GM10847 (cell line): Measurements from ENCODE around the gene SNX1.

ENCODE experiments used
- POLR2A ChIP-seq: IDR thresholded peaks from 2 replicates; pipeline ENCODE4 v1.6.1; 2011; ENCODE audit not compliant: insufficient read length; ENCODE audit errors: extremely low read depth

Gene SNX1, protein sequence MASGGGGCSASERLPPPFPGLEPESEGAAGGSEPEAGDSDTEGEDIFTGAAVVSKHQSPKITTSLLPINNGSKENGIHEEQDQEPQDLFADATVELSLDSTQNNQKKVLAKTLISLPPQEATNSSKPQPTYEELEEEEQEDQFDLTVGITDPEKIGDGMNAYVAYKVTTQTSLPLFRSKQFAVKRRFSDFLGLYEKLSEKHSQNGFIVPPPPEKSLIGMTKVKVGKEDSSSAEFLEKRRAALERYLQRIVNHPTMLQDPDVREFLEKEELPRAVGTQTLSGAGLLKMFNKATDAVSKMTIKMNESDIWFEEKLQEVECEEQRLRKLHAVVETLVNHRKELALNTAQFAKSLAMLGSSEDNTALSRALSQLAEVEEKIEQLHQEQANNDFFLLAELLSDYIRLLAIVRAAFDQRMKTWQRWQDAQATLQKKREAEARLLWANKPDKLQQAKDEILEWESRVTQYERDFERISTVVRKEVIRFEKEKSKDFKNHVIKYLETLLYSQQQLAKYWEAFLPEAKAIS

GRCh38 chr15:64095795-64096667 is at the start of gene SNX1:
SNX1 (plus strand) TSS chr15:64095982; CDS start chr15:64096014, 32 bp downstream.
- TF ChIP-seq POLR2A = peak; percentile 85

GRCh38 chr15:64046421-64047153 is 49.2 kb upstream of the SNX1 start, which contains the start of gene DAPK2:
DAPK2 (minus strand) TSS chr15:64046485; CDS start chr15:64040261, 6,224 bp downstream.
- TF ChIP-seq POLR2A = no peak

DNA sequence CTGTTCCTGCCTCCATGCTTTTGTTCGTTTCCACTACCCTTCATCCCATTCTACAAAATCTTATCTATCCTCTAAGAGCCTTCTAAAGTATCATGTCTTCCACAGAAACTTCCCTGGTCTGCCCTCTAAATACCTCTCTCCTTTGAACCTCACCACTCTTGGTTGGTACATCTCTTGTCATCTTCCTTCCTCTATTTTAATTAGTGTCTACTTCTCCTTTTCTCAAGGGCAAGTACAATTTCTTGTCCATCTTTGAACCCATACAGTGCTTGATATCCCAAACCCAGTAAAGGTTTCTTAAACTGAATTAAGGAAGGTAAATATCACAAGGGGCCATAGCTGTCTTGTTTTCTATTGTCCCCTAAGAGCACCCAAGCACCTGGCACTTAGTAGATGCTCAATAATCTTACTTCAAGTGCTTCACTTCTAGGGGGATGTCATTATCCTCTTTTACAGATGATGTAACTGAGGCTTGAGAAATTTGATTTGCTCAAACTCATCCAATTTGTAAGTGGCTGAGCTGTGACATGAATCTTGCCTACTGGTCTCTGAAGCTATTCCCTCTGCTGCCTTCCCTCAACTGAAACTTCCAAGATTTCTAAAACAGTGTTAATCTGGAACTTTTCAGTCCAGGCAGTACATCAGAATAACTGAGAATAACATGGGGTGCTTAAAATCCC is 46.9 kb upstream of the SNX1 start:
- TF ChIP-seq POLR2A = no peak

- no peak for TF ChIP-seq POLR2A
These were observed 45.3 kb upstream of the SNX1 start for GRCh38 chr15:64050281-64051092.

DNA sequence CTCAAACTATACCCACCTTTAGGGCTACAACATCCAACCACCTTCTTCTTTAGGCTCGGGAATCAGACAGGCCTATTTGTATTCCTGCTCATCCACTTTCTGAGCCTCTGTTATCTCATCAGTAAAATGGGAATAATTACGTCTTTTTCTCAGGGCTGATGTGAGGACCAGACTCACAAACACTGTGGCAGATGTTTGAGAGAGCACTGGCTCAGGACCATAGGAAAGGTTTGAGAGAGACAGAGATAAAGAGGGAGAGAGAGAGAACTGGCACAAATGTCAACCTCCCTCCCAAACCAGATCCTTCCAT is 44.7 kb upstream of the SNX1 start:
- no peak for TF ChIP-seq POLR2A

- no peak for TF ChIP-seq POLR2A
These were observed 44.1 kb upstream of the SNX1 start for GRCh38 chr15:64051407-64052259.

DNA sequence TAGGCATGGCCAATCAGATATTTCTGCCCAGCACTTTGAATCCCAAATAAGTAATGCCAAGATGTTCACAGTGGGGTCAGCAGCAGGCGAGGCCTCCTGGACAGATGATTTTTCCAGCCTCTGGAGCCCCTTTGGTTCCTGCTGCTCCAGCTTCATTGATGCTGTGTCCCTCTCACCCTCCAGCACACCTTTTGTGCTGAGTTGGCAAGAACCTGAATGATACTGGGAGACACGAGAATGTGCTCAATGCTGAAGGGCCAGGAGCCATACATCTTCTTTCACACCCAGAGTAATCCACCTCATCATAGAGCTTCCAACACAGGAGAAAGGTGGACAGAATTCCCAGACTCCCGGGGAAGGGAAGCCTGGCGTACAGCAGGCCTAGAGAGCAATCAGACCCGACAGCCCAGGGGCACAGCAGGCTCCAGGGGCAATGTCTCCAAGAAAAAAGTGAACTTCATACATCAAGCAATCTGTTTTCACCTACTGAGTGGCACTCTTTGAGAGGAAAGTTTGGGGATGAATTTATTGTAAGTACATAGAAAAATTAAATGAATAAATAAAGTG is 42.8 kb upstream of the SNX1 start:
- TF ChIP-seq POLR2A = no peak

- no peak for TF ChIP-seq POLR2A
These were observed 37.5 kb upstream of the SNX1 start for GRCh38 chr15:64058279-64058678.

GRCh38 chr15:64060716-64061115 is 35.1 kb upstream of the SNX1 start:
- TF ChIP-seq POLR2A = no peak

DNA sequence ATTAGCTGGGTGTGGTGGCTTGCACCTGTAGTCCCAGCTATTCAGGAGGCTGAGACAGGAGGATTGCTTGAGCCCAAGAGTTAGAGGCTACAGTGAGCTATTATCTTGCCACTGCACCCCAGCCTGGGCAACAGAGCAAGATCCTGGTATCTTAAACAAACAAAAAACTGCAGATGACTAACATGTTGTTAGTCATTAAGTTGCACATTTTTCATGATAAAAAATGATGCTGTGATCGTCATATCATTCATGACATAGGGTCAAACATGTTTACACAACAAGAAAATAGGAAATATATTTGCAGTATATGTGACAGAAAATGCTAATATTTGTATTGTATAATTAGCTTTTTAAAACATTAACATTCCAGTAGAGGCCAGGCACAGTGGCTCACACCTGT is 29.3 kb upstream of the SNX1 start:
- TF ChIP-seq POLR2A = no peak

DNA sequence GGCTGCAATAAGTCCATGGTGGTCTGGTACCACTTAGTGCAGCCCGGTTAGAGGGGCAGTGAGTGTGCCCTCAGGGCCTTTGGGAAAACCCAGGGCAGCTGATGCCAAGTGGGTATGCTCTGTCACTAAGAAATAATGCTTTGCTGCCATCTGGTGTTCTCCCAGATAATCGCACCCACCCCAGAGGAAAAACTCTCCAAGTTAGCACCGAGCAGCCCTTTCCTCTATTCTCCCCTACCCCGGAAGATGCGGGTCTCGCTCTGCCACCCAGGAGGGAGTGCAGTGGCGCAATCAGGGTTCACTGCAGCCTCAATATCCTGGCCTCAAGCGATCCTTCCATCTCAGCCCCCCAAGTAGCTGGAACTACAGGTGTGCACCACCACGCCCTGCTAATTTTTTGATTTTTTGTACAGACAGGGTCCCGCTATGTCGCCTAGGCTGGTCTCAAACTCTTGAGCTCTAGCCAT is 28.2 kb upstream of the SNX1 start:
- no peak for TF ChIP-seq POLR2A

DNA sequence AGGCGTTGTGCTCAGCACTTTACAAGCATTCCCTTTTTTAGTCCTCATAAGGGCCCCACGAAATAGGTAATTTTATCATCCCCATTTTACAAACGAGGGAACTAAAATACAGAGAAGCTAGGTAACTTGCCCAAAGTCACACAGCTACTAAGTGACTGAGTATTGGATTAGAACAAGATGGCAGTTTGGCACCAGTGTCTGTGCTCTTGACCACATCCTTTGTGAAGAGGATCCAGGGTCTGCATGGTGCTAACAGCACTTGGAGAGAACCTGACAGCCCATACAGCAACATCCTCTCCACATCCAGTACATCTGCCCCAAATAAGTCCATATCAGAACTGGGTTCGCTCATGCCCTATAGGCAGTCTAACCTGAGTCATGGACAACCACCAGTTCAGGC is 27.6 kb upstream of the SNX1 start:
- TF ChIP-seq POLR2A = no peak

- no peak for TF ChIP-seq POLR2A
These were observed 25.7 kb upstream of the SNX1 start for GRCh38 chr15:64070106-64070505.
